Neuron (in vitro differentiated cells): Measurements from ENCODE around the gene ANKRD40CL.

Experiments
- H2AFZ ChIP-seq: one replicate; pipeline ENCODE4 v1.6.1; 2013; ENCODE audit warnings: low read depth, mild to moderate bottlenecking, inconsistent platforms, low read length, moderate library complexity
- H3K27me3 ChIP-seq: one replicate; pipeline ENCODE4 v1.6.1; 2013; ENCODE audit warnings: low read length; ENCODE audit not compliant: insufficient read depth
- H3K36me3 ChIP-seq: one replicate; pipeline ENCODE4 v1.6.1; 2013; ENCODE audit warnings: low read length; ENCODE audit not compliant: insufficient read depth
- H3K4me1 ChIP-seq: one replicate; pipeline ENCODE4 v1.6.1; 2013; ENCODE audit warnings: low read length; ENCODE audit not compliant: insufficient read depth
- H3K4me3 ChIP-seq: 2 replicates; pipeline ENCODE4 v1.5.1; 2013; ENCODE audit warnings: mild to moderate bottlenecking, low read length, moderate library complexity
- H3K9me3 ChIP-seq: one replicate; pipeline ENCODE4 v1.6.1; 2013; ENCODE audit warnings: low read length

ANKRD40CL gene

GRCh38 chr17:50781167-50781566 is 13.8 kb upstream of the ANKRD40CL start:
- Histone ChIP-seq H3K27me3 (no peaks in the 10 kb centered on the region), H3K4me3 (no peak overlapping the region), H3K36me3 (no peaks in the 10 kb centered on the region), H2AFZ (no peak overlapping the region), H3K9me3 (no peaks in the 10 kb centered on the region), H3K4me1 (no peaks in the 10 kb centered on the region)

- no peaks in the 10 kb centered on the region for H3K4me1 ChIP-seq
- H3K9me3 ChIP-seq = no peaks in the 10 kb centered on the region
- no peak overlapping the region for H2AFZ ChIP-seq
- H3K36me3 ChIP-seq = no peaks in the 10 kb centered on the region
- H3K27me3 ChIP-seq = no peaks in the 10 kb centered on the region
- no peak overlapping the region for H3K4me3 ChIP-seq
Observed at GRCh38 chr17:50779747-50780353, 12.5 kb upstream of the ANKRD40CL start.

- Histone ChIP-seq H3K4me1 (no peaks in the 10 kb centered on the region), H3K36me3 (no peaks in the 10 kb centered on the region), H3K27me3 (no peaks in the 10 kb centered on the region), H3K9me3 (no peaks in the 10 kb centered on the region), H3K4me3 (no peak overlapping the region), H2AFZ (no peak overlapping the region)
Observed at GRCh38 chr17:50778988-50779387, 11.7 kb upstream of the ANKRD40CL start.

GRCh38 chr17:50778471-50778870 is 11.2 kb upstream of the ANKRD40CL start:
- Histone ChIP-seq H3K27me3 (no peaks in the 10 kb centered on the region), H3K9me3 (no peaks in the 10 kb centered on the region), H3K4me1 (no peaks in the 10 kb centered on the region), H2AFZ (no peak overlapping the region), H3K4me3 (no peak overlapping the region), H3K36me3 (no peaks in the 10 kb centered on the region)

GRCh38 chr17:50775926-50776325 is 8.6 kb upstream of the ANKRD40CL start:
- no peaks in the 10 kb centered on the region for H3K9me3 ChIP-seq

GRCh38 chr17:50774225-50774803 is 7.0 kb upstream of the ANKRD40CL start:
- Histone ChIP-seq H2AFZ (no peak overlapping the region), H3K4me1 (peaks cover 8% of the 10 kb centered on the region), H3K4me3 (no peak overlapping the region), H3K27me3 (no peaks in the 10 kb centered on the region), H3K9me3 (no peaks in the 10 kb centered on the region), H3K36me3 (no peaks in the 10 kb centered on the region)

More at GRCh38 chr17:50775926-50776325, 8.6 kb upstream of the ANKRD40CL start:
- no peak overlapping the region for H2AFZ ChIP-seq
- no peaks in the 10 kb centered on the region for H3K36me3 ChIP-seq
- peaks cover 8% of the 10 kb centered on the region for H3K4me1 ChIP-seq
- no peaks in the 10 kb centered on the region for H3K27me3 ChIP-seq
- no peak overlapping the region for H3K4me3 ChIP-seq

- H3K36me3 ChIP-seq = no peaks in the 10 kb centered on the region
- no peak overlapping the region for H3K4me3 ChIP-seq
- no peaks in the 10 kb centered on the region for H3K27me3 ChIP-seq
- H3K9me3 ChIP-seq = no peaks in the 10 kb centered on the region
- H2AFZ ChIP-seq = no peak overlapping the region
- H3K4me1 ChIP-seq = peaks cover 8% of the 10 kb centered on the region
Observed at GRCh38 chr17:50771991-50772785, 4.9 kb upstream of the ANKRD40CL start.

GRCh38 chr17:50770346-50770745 is 3.0 kb upstream of the ANKRD40CL start:
- H3K4me1 ChIP-seq = peaks cover 23% of the 10 kb centered on the region
- H3K4me3 ChIP-seq = no peak overlapping the region
- H3K9me3 ChIP-seq = no peaks in the 10 kb centered on the region
- no peaks in the 10 kb centered on the region for H3K27me3 ChIP-seq
- no peak overlapping the region for H2AFZ ChIP-seq
- H3K36me3 ChIP-seq = no peaks in the 10 kb centered on the region

GRCh38 chr17:50769884-50770283 is 2.6 kb upstream of the ANKRD40CL start:
- Histone ChIP-seq H3K36me3 (no peaks in the 10 kb centered on the region), H3K9me3 (no peaks in the 10 kb centered on the region), H3K27me3 (no peaks in the 10 kb centered on the region), H3K4me3 (no peak overlapping the region), H3K4me1 (peaks cover 28% of the 10 kb centered on the region), H2AFZ (no peak overlapping the region)

GRCh38 chr17:50768346-50768761 is 1.0 kb upstream of the ANKRD40CL start:
- Histone ChIP-seq H3K36me3 (no peaks in the 10 kb centered on the region), H3K27me3 (no peaks in the 10 kb centered on the region), H3K9me3 (no peaks in the 10 kb centered on the region), H3K4me3 (no peak overlapping the region), H3K4me1 (peaks cover 41% of the 10 kb centered on the region), H2AFZ (no peak overlapping the region)

GRCh38 chr17:50767030-50767429 is 288 bp downstream of the ANKRD40CL start:
- Histone ChIP-seq H2AFZ (no peak overlapping the region), H3K4me3 (no peak overlapping the region), H3K4me1 (peaks cover 37% of the 10 kb centered on the region), H3K36me3 (no peaks in the 10 kb centered on the region), H3K9me3 (no peaks in the 10 kb centered on the region), H3K27me3 (no peaks in the 10 kb centered on the region)

- H3K4me3 ChIP-seq = no peak overlapping the region
- peaks cover 34% of the 10 kb centered on the region for H3K4me1 ChIP-seq
- no peaks in the 10 kb centered on the region for H3K36me3 ChIP-seq
- no peak overlapping the region for H2AFZ ChIP-seq
- H3K27me3 ChIP-seq = no peaks in the 10 kb centered on the region
- no peaks in the 10 kb centered on the region for H3K9me3 ChIP-seq
Observed at GRCh38 chr17:50766222-50767023, 895 bp downstream of the ANKRD40CL start.
